ENCODE data around the gene FGB.

- TF ChIP-seq, protein P1, sequence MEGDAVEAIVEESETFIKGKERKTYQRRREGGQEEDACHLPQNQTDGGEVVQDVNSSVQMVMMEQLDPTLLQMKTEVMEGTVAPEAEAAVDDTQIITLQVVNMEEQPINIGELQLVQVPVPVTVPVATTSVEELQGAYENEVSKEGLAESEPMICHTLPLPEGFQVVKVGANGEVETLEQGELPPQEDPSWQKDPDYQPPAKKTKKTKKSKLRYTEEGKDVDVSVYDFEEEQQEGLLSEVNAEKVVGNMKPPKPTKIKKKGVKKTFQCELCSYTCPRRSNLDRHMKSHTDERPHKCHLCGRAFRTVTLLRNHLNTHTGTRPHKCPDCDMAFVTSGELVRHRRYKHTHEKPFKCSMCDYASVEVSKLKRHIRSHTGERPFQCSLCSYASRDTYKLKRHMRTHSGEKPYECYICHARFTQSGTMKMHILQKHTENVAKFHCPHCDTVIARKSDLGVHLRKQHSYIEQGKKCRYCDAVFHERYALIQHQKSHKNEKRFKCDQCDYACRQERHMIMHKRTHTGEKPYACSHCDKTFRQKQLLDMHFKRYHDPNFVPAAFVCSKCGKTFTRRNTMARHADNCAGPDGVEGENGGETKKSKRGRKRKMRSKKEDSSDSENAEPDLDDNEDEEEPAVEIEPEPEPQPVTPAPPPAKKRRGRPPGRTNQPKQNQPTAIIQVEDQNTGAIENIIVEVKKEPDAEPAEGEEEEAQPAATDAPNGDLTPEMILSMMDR (conservative IDR thresholded peaks at IDR 0.05 in 1 of 2, IDR thresholded peaks at IDR 0.05 in 1 of 2; ENCODE audit: extremely low read depth in 1 of 2, insufficient read depth in 1 of 2, low read depth in 1 of 2, low read length in 2 of 2) = no peak
- TF ChIP-seq EZH2 (IDR thresholded peaks at IDR 0.05; ENCODE audit: borderline replicate concordance, low read length) = no peak
Observed at GRCh38 chr4:154526151-154526550, 36.7 kb upstream of the FGB start.

All from mammary epithelial cell (primary cell).